Nasal cavity respiratory epithelium epithelial cell of viscerocranial mucosa (primary cell): Measurements from ENCODE around the gene TMC4. TPM values are rescaled to one million over a fixed set of nuclear protein-coding genes. Genes with fewer than 3 reads are reported as not detected.

Source experiments
- total RNA-seq: library from RNA; depleted of rRNA; stranded (reverse); fragments of >200 nt; gene quantifications from 2 replicates; pipeline ENCODE4 v1.2.3, GENCODE V29; 2014

The TMC4 gene, protein sequence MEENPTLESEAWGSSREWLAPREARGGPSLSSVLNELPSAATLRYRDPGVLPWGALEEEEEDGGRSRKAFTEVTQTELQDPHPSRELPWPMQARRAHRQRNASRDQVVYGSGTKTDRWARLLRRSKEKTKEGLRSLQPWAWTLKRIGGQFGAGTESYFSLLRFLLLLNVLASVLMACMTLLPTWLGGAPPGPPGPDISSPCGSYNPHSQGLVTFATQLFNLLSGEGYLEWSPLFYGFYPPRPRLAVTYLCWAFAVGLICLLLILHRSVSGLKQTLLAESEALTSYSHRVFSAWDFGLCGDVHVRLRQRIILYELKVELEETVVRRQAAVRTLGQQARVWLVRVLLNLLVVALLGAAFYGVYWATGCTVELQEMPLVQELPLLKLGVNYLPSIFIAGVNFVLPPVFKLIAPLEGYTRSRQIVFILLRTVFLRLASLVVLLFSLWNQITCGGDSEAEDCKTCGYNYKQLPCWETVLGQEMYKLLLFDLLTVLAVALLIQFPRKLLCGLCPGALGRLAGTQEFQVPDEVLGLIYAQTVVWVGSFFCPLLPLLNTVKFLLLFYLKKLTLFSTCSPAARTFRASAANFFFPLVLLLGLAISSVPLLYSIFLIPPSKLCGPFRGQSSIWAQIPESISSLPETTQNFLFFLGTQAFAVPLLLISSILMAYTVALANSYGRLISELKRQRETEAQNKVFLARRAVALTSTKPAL
- 26.7 and 71.6 TPM in 2 replicates for total RNA-seq

DNA sequence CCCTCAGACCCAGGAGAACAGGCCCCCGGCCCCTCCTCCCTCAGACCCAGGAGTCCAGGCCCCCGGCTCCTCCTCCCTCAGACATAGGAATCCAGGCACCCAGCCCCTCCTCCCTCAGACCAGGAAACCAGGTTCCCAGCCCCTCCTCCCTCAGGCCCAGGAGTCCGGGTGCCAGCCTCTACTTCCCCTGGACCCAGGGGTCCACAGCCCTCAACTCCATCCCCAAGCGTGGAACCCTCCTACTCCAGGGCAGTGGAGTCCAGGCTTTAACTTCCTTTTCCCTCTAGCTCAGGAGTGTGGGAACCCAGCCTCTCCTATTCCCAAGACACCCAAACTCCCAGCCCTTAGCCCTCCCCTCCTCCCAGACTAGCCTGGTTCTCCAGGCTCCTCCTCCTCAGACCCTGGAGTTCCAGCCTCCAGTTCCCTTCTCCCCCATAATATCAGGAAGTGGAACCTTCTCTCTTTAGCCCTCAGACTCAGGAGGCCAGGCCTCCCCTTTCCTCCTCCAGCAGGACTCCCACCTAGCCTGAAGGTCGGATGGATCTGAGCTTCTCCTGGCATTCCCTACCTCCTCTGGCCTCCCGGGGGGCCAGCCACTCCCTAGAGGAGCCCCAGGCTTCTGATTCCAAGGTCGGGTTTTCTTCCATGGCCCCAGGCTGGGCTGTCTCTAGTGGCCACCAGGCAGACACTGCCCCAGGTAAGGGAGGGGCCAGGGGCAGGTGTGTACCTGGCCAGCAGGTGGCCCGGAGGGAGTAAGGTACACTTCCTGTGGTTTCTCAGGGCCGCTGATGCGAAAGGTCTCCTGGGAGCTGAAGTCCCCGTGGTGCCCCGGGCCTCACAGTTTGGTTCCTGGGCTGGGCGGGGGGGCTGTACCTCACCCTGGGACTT lies at the start of gene TMC4:
TMC4 (minus strand) TSS at position 690 of the 888 bp plus-strand sequence; CDS start at position 647, 43 bp downstream.

DNA sequence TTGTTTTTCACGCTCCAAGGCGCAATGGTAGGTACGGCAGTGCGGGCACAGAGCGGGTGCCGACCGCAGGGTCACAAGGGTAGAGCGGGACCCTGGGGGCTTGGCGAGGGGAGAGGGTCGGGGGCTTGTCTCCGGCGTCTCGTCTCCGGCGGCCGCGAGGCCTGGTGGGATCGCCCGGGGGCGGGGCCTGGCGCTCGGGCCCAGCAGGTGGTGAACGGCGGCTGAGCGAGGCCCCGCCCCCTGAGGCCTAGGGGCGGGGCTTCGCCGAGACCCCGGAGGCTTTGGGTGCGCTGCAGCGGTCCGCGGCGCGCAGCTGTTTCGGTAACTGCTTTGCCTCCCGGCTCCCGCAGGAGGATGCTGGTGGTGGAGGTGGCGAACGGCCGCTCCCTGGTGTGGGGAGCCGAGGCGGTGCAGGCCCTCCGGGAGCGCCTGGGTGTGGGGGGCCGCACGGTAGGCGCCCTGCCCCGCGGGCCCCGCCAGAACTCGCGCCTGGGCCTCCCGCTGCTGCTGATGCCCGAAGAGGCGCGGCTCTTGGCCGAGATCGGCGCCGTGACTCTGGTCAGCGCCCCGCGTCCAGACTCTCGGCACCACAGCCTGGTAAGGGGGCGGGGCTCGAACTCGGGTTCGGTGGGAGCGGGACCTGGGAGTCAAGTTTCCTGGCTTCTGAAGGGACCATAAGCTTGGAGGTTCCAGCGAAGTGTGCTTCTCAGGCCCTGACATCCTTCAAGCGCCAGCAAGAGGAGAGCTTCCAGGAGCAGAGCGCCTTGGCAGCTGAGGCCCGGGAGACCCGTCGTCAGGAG lies 18.3 kb upstream of the TMC4 start, which contains the start of gene TSEN34:
TSEN34 (plus strand) TSS at position 298 of the 800 bp plus-strand sequence; CDS start at position 355, 57 bp downstream.

DNA sequence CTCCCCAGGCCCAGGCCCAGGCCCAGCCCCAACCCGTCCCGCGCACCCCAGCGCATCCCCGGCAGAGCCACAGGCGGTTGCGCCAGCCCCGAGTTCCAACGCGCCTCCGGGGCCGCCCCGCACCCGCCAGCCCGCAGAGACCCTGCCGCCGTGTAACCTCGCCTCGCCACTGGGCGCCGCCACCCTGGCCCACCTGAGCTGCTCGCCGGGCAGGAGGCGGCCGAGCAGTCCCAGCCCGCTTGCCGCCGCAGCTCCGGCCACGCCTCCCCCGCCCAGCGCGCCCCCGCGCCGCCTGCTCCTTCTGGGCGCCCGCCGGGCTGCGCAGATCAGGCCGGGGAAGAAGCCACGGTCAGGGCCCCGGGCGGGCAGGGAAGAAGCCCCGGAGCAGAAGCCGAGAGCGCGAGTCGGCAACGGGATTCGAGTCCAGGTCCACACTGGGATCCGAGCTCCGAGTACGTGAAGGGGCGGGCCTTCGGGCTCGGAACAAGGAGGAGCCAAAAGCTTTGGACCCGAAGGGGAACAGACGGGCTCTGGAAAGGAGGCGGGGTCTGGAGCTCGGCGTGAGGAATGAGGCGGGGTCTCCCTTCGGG lies 16.3 kb upstream of the TMC4 start, which contains the start of gene MBOAT7:
MBOAT7 (minus strand) TSS at position 436 of the 590 bp plus-strand sequence. CDS start 1,072 bp downstream, outside the sequence.

DNA sequence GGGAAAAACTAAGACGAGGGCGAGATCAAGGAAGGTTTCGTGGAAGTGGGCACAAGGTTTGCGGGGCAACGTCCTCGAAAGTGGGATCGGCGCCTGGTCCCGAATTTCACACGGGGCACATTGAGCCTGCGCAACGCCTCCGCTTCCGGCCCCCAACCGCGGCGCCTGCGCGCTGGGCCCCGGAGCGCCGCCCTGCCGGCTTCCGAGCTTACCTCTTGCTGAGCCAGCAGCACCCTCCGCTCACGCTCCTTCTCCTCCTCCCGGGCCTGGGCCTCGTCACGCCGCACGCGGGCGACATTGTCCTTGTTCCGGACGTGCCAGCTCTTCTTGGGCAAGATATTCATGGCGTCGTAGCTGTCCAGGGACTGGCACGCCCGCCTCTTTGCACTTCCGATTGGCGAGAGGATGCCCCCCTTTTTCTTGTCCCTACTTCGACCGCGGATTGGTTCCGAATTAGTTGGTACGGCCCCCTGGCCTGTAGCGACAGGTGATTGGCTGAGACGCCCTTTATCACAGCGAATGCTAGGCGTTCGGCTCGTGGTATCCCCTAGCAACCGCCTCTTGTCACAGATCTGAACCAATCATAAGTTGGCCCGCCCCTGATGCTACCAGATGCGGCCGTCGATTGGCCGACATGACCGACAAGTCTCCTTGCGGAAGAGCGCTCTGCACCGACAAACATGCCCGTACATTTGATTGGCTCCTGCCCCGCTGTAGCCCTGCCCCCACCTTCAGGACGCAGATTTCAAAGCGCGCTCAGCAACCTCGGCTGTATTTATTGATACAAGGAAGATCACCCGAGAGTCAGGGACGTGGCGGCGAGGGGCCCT lies 13.4 kb downstream of the TMC4 start, which contains the start of gene LENG1:
LENG1 (minus strand) TSS at position 370 of the 830 bp plus-strand sequence; CDS start at position 344, 26 bp downstream.

DNA sequence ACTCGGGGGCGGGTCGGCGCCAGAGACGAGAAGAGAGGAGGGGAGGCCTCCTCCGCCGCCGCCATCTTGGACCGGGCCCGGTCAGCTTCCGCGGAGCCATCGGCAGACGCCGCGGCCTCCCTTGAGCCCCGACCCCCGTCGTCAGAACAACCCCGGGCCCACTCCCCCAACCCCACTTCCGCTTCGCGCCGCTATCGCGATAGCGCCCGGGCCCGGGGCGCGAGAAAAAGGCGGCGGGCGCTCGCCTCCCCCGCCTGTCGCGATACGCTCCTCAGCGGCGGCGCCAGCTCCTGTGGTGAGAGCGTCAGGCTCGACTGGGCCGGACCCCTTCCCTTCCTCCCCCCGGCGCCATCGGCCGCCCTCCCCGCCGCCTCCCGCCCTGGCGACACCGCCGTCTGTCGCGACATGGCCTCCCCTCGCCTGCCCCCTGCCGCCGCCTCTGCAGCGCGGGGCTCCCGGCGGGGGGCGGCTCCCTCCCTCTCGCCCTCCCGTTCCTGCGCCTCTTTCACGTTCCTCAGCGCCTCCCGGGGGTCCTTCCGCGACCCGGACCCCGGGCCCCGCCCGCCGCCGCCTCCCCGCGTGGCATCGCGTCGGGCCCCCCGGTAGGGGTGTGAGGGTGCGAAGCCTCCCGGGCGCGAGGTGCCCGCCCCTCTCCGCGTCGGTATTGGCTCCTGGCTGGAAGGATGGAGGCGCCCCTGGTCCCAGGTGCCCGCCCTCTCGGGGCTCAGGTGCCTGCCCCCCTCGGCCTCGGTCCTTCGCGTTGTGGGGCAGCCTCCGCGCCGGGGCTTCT lies 35.1 kb downstream of the TMC4 start, which contains the start of gene CNOT3:
CNOT3 (plus strand) TSS at position 64 of the 790 bp plus-strand sequence. CDS start 5,217 bp downstream, outside the sequence.

DNA sequence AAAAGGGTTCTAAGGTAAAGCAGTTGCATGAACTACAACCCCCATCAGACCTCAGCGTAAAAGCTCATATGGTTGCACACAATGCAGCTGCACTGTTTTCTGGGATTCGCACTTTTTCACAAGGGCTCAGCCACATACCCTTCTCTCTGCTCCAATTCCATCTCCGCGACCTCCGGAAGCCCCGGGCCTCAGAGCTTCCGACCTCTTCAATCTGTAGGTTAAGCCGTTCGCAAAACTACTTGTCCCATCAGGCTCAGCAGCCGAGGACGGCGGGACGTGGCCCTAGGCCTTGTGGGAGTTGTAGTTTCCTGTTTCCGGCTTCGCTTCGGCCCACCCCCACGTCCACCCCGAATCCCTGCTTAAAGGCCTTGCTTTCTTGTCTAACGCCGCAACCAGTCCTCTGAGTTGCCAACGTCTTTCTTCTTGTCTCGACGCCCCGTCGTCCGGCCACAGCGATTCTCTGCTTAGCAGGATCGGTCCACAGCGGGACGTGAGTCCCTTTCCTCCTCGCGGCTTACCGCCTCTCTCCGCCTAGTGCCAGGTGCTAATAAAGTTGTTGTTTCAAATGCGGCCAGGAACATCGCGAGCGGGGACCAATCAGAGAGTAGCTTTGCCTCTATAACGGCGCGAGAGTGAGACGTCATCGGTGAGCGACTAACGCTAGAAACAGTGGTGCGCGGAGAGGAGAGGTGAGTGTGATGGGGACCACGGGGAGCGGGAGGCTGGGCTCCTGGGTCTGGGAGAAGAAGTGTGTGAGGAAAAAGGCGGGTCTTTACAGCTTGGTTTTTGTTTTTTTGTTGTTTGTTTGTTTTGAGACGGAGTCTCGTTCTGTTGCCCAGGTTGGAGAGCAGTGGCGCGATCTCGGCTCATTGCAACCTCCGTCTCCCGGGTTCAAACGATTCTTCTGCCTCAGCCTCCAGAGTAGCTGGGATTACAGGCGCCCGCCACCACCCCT lies 57.6 kb downstream of the TMC4 start, which contains the start of the genes PRPF31 and TFPT:
PRPF31 (plus strand) TSS at position 646 of the 955 bp plus-strand sequence. CDS start 2,525 bp downstream, outside the sequence.
TFPT (minus strand) TSS at position 549 of the 955 bp plus-strand sequence; CDS start at position 161, 388 bp downstream.

Other genes starting within 250 kb of the TMC4 start
- gene CACNG8, start 210.2 kb downstream of the TMC4 start, total RNA-seq = under 0.01 TPM in 2 replicates
- not detected in 2 replicates for gene CACNG6, start 181.5 kb downstream of the TMC4 start, total RNA-seq
- gene VSTM1, start 109.3 kb downstream of the TMC4 start, total RNA-seq = not detected in 2 replicates
- gene TARM1, start 91.8 kb downstream of the TMC4 start, total RNA-seq = not detected in 2 replicates
- gene OSCAR, start 72.4 kb downstream of the TMC4 start, total RNA-seq = 0.07 and 1.0 TPM in 2 replicates
- gene NDUFA3, start 70.3 kb downstream of the TMC4 start, total RNA-seq = 7.9 and 16.9 TPM in 2 replicates
- 7.2 and 7.3 TPM in 2 replicates for gene TFPT, start 57.5 kb downstream of the TMC4 start, total RNA-seq
- gene PRPF31, start 57.4 kb downstream of the TMC4 start, total RNA-seq = 35.2 and 46.6 TPM in 2 replicates
- 10.3 and 25.8 TPM in 2 replicates for gene CNOT3, start 35.4 kb downstream of the TMC4 start, total RNA-seq
- 4.6 and 9.9 TPM in 2 replicates for gene LENG1, start 13.4 kb downstream of the TMC4 start, total RNA-seq
- gene MBOAT7, start 16.4 kb upstream of the TMC4 start, total RNA-seq = 13.3 and 37.7 TPM in 2 replicates
- gene TSEN34, start 18.1 kb upstream of the TMC4 start, total RNA-seq = 49.3 and 58.8 TPM in 2 replicates
- 1,225 and 1,614 TPM in 2 replicates for gene RPS9, start 27.7 kb upstream of the TMC4 start, total RNA-seq
- gene LILRB3, start 49.8 kb upstream of the TMC4 start, total RNA-seq = not detected in 2 replicates
- not detected in 2 replicates for gene LILRA6, start 69.6 kb upstream of the TMC4 start, total RNA-seq
- gene LILRB5, start 84.1 kb upstream of the TMC4 start, total RNA-seq = not detected in 2 replicates
- not detected in 2 replicates for gene LILRB2, start 108.0 kb upstream of the TMC4 start, total RNA-seq
- gene LILRA5, start 140.0 kb upstream of the TMC4 start, total RNA-seq = not detected in 2 replicates
- gene LILRA4, start 166.0 kb upstream of the TMC4 start, total RNA-seq = not detected in 2 replicates
- not detected in 2 replicates for gene LAIR1, start 191.8 kb upstream of the TMC4 start, total RNA-seq
- not detected in 2 replicates for gene TTYH1, start 242.3 kb upstream of the TMC4 start, total RNA-seq